NCI-H345 treated with DMSO at 0.1 percent for 48 hours (cell line): ENCODE data around the gene KRT33B.
"Not testable (repeated sequence)": the region's sequence is repeated elsewhere in the genome, so short reads cannot be mapped to it uniquely, and the experiment has no call there.

Experiments used
- DNase-seq: peaks from one replicate; lab custom pipeline; 2025; ENCODE audit not compliant: unreplicated experiment; lab: John Stamatoyannopoulos, UW

The KRT33B gene

GRCh38 chr17:41347869-41348760 is 21.5 kb downstream of the KRT33B start:
- no peak for DNase-seq

GRCh38 chr17:41346421-41346820 is 23.2 kb downstream of the KRT33B start:
- not testable (repeated sequence) for DNase-seq

DNA sequence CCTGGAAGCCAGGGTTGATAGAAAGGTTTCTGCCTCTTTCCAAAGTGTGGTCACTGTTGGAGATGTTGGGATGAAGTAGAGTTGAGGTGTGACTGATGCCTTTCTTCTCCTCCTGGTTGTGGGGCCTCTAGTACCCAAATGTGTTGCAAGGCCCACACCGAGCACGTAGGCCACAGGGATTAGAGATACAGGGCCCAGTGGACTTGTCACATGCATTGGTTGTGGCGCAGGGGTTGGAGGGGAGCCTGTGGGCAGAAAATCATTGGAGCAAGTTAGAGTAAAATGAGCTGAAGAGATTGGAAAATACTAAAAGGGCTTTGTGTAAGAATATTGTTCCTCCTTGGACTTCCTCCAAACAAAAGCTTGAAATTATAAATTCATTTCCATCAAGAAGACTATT is 23.6 kb downstream of the KRT33B start:
- DNase-seq = no peak

- DNase-seq = no peak
Observed at GRCh38 chr17:41343029-41343428, 26.6 kb downstream of the KRT33B start.

GRCh38 chr17:41340934-41341861 is 28.4 kb downstream of the KRT33B start:
- DNase-seq = no peak

DNA sequence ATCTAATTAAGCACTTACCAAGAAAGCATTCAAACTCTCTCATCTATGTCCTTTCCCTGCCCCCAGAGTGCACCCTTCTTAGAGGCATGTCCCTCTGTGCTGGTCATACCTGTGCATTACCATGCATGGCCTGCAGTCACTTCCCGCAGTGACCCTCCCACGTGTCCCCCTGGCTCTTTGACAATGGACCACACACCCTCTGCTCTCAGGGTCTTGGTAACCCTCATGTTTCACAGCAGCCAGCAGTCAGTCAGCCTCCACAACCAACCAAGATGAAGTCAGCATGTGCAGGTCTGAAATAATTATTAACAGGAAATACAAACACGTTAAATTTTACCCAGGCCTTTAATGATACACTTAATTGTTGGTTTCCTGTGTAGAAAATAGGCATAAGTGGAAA is 29.1 kb downstream of the KRT33B start:
- DNase-seq = no peak

DNA sequence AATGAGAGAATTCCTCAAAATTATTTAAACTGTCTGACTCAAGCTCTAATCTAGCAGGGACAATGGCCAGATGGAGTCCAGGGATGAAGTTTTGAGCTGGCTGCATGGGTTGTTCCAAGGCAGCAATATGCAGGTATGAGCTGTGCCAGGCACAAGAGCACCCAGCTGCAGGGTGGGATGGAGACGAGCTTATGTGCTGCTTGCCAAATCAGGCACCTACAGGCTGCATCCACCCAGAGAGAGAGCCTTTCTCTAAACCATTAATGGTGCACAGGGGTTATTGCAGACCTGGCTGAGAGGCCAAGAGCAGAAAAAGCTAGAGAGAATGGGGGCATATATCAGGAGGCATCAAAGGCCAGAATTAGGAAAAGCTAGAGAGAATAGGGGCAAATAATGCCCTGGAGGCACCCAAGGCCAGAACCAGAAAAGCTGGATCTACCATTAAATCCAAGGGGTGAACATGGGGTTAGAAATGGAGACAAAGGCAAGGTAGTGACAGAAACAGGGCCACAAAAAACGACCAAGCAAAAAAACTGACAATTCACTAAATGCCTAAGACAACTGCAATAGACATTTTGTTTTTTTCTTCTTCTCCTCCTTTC is 29.9 kb downstream of the KRT33B start:
- DNase-seq = no peak

DNA sequence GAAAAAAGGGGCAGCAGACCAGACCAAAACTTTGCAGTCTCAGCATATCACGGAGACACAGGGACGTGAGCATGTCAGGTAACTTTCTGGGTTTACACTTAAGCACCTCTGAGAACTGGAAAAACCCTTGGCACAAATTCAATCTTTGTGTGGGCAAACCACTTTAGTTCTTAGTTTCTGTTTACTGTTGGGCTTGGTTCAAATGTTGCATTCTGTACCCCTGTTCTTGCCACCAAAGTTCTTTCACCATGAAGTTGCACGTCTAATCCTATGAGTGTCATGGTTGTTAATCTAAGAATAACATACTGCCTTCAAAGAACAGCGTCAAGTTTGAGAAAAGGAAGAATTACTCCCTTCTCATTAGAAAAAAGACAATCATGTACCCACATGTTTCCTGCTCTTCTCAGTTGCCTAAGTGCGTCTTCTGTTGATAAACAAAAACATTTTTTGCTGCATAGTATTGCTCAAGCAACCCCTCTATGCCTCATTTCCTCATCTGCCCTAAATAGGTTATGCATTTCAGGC is 30.6 kb downstream of the KRT33B start:
- no peak for DNase-seq

GRCh38 chr17:41335747-41336146 is 33.9 kb downstream of the KRT33B start:
- DNase-seq = no peak

DNA sequence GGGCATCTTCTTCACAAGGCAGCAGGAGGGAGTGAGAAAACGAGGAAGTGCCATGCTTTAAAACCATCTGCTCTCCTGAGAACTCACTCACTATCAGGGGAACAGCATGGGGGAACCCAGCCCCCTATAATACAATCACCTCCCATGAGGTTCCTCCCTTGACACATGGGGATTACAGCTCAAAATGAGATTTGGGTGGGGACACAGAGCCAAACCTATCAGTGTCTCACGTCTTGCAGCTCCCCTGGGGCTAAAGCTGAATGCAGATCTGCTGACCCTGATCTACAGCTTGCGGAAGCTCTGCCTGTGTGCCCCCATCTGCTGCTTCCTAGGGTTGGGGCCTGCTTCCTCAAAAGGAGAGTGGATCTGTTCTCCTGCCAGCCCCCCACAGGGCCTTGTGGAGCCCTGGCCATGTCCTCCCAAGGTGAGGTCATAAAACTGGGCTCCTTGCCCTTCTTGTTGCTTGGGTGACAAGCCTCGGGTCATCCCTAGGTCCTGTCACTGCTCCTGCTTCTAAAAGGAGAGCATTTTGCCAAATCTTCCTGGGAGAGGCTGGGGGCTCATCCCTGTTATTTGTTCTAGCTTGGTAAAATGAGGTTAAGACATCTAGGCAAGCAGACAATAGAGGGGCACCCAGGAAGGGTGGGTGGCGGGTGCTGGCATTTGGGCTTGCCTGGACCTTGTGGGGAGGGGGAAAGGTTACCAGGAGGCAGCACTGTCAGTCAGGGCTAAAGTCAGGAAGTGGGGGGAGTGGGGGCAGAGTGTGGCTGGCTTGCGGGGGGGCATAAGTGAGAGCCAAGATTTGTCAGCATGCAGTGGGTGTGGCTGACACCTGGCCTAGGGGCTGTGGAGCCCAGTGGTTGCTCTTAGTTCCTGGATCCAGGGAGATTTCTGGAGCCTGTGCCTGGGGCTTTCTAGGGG is 35.0 kb downstream of the KRT33B start:
- no peak for DNase-seq

DNA sequence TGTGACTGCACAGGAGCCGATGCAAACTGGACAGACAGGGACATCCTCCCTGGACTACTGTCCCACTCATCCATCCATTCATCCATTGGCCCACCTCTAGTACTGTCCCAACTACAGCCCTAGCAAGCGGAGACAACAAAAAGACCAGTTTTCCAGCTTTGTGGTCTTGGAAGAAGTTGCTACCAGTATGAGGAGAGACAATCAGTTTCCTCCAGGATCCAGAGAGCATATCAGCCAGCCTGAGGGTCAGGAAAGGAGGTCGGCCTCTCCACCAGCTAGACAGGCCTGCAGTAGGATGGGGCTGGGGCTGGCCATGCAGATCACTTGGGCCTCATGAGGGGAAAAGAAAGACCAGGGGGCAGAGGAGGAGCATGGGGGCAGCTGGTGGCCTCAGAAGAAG is 35.8 kb downstream of the KRT33B start:
- DNase-seq = no peak

GRCh38 chr17:41333098-41333497 is 36.5 kb downstream of the KRT33B start:
- DNase-seq = no peak

GRCh38 chr17:41332239-41332638 is 37.4 kb downstream of the KRT33B start:
- DNase-seq = no peak

DNA sequence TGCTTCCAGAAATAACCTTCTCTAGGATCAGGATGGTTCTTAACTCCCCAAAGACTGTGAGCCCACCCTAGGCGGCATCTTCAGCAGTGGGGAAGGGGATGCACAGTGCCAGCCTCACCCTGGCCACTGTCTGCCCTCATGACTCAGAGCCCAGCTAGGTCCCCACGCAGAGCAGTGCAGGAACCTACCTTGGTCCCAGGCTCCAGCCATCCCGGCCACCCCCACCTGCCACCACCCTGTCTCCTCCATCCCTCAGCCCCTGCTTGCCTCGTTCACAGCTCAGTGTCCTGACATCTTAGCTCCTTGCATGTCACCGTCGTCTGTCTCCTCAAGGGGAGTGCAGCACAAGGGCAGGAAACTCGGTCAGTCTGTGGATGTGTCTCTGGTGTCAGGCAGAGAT is 38.0 kb downstream of the KRT33B start:
- no peak for DNase-seq

DNA sequence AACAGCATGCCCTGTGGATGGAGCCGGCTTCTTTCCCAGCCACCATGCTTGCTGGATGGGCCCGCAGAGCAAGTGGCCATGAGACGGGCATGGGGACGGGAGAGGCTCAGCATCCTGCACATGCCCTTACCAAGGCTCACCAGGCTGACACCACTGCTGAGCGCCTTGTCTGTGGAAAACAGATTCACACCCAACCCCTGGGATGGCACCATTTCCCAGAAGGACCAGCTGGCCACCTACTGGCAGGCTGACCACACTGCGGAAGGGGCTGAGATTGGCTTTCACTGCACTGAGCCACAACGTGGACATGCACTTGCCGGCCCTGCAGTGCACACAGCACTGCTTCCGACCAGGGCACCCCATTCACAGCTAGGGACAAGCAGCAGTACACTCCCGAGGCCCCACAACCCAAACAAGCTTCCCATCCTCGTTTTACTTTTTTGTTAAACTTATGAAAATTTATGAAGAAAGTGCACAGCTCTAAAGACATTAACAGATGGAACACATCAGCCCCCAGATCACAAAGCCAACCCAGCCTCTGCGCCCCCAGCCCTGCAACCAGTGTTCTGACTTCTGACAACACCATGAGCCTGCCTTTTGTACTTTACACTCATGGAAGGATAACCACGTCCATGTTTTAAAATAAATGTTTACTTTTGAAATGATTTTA is 40.2 kb downstream of the KRT33B start:
- peak; percentile 12 for DNase-seq

DNA sequence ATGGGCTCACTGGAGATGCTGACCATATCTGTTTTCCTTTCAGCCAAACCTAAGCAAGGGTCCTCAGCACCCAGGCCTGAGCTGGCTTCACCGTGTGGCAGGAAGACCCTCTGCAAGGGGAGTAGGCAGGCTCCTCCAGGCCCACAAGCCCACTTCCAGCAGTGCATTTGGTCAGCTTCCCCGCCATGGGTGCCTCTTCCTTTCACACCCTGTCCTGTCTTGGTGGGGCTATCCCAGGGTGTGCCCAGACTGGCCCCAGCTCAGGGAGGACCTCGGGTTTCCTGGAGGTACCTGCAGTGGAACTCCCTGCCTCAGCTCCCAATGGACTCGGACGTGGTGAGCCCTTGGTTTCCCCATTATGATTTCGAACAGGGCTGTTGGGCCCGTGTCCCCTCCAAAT is 41.4 kb downstream of the KRT33B start:
- DNase-seq = no peak

- no peak for DNase-seq
Observed at GRCh38 chr17:41327411-41328120, 42.0 kb downstream of the KRT33B start.

- DNase-seq = no peak
Observed at GRCh38 chr17:41326173-41327145, 43.2 kb downstream of the KRT33B start.
